Fibroblast of villous mesenchyme (primary cell): Measurements from ENCODE around the gene LGR5. TPM values are rescaled to one million over a fixed set of nuclear protein-coding genes. Genes with fewer than 3 reads are reported as not detected.

Experiments
- DNase-seq: peaks from one replicate; pipeline ENCODE4 v3.0.0-alpha.2; 2010; ENCODE audit warnings: low read depth
- H3K4me3 ChIP-seq: 2 replicates; pipeline ENCODE4 v1.5.1; 2011; ENCODE audit warnings: low read depth, mild to moderate bottlenecking, low read length
- CTCF ChIP-seq: IDR thresholded peaks from 2 replicates; pipeline ENCODE4 v1.5.1; 2012; ENCODE audit warnings: low read depth, mild to moderate bottlenecking, low read length; ENCODE audit not compliant: insufficient read depth
- total RNA-seq: library from RNA; depleted of rRNA; stranded (reverse); fragments of >200 nt; gene quantifications from 2 replicates; pipeline ENCODE4 v1.2.3, GENCODE V29; 2012

The LGR5 gene
- total RNA-seq, 1 donor: not detected

GRCh38 chr12:71465796-71466195 lies 26.2 kb downstream of the LGR5 start:
- H3K4me3 ChIP-seq: no peak overlapping the region
- TF ChIP-seq CTCF: no peak
- no peak for DNase-seq

GRCh38 chr12:71469258-71469750 lies 29.7 kb downstream of the LGR5 start:
- peak; percentile 14 for DNase-seq
- H3K4me3 ChIP-seq: no peak overlapping the region
- no peak for TF ChIP-seq CTCF

GRCh38 chr12:71472441-71472911 lies 32.9 kb downstream of the LGR5 start:
- no peak for DNase-seq
- TF ChIP-seq CTCF: no peak
- H3K4me3 ChIP-seq: no peak overlapping the region

- DNase-seq: no peak
- no peak for TF ChIP-seq CTCF
- no peak overlapping the region for H3K4me3 ChIP-seq
These were observed 35.2 kb downstream of the LGR5 start for GRCh38 chr12:71474791-71475190.

- no peak for DNase-seq
- no peak overlapping the region for H3K4me3 ChIP-seq
- TF ChIP-seq CTCF: no peak
These were observed 35.7 kb downstream of the LGR5 start for GRCh38 chr12:71475280-71475679.

GRCh38 chr12:71476513-71476912 lies 36.9 kb downstream of the LGR5 start:
- no peak overlapping the region for H3K4me3 ChIP-seq
- peak; percentile 10 for DNase-seq
- no peak for TF ChIP-seq CTCF

DNA sequence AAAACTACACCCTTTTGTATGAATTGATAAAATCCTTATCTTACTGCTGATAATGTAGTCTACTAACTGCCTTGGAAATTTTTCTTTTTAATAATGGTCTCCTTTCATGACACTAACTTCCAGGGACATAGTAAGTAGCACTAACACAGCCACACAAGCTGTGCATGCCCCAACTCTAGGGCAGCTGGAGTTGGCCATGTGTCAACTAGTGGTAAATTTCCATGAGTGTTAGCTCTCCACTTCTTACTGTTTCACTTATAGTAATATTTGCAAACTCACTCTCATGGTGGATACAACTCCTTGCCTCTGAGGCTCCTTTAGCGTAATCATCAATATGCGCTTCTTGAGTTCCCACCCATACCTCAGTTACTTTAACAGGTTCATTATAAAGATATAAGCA lies 38.0 kb downstream of the LGR5 start:
- no peak overlapping the region for H3K4me3 ChIP-seq
- no peak for DNase-seq
- TF ChIP-seq CTCF: no peak
